ENCODE data around the gene RBBP9.

The RBBP9 gene

GRCh38 chr20:18541741-18542140, 44.7 kb upstream of the RBBP9 start:
- H3K9ac ChIP-seq = no peak overlapping the region
- H2AFZ ChIP-seq (ENCODE audit: low read depth) = no peak overlapping the region
- no peak overlapping the region for H3K4me3 ChIP-seq (IDR thresholded peaks at IDR 0.05; ENCODE audit: insufficient read depth, low read depth, low read length)
- H3K4me2 ChIP-seq = no peak overlapping the region
- H3K4me1 ChIP-seq (ENCODE audit: low read depth, poor library complexity, severe bottlenecking) = no peaks in the 10 kb centered on the region
- H3K36me3 ChIP-seq (ENCODE audit: insufficient read depth) = no peaks in the 10 kb centered on the region
- H3K27me3 ChIP-seq (ENCODE audit: insufficient read depth, low read depth) = no peaks in the 10 kb centered on the region
- no peak overlapping the region for H3K27ac ChIP-seq
- H4K20me1 ChIP-seq (ENCODE audit: insufficient read depth) = no peaks in the 10 kb centered on the region
- H3K79me2 ChIP-seq (ENCODE audit: insufficient read depth, low read depth) = no peaks in the 10 kb centered on the region
- TF ChIP-seq CTCF (conservative IDR thresholded peaks at IDR 0.05; ENCODE audit: low read depth, low read length) = no peak

GRCh38 chr20:18537651-18538050, 40.6 kb upstream of the RBBP9 start:
- H3K4me3 ChIP-seq (IDR thresholded peaks at IDR 0.05; ENCODE audit: insufficient read depth, low read depth, low read length) = no peak overlapping the region
- no peaks in the 10 kb centered on the region for H3K27me3 ChIP-seq (ENCODE audit: insufficient read depth, low read depth)
- no peaks in the 10 kb centered on the region for H3K36me3 ChIP-seq (ENCODE audit: insufficient read depth)
- H3K4me2 ChIP-seq = no peak overlapping the region
- H3K27ac ChIP-seq = no peak overlapping the region
- H2AFZ ChIP-seq (ENCODE audit: low read depth) = no peak overlapping the region
- H4K20me1 ChIP-seq (ENCODE audit: insufficient read depth) = no peaks in the 10 kb centered on the region
- no peak for TF ChIP-seq CTCF (conservative IDR thresholded peaks at IDR 0.05; ENCODE audit: low read depth, low read length)
- no peaks in the 10 kb centered on the region for H3K79me2 ChIP-seq (ENCODE audit: insufficient read depth, low read depth)
- no peak overlapping the region for H3K9ac ChIP-seq
- no peaks in the 10 kb centered on the region for H3K4me1 ChIP-seq (ENCODE audit: low read depth, poor library complexity, severe bottlenecking)

GRCh38 chr20:18533978-18534644, 37.1 kb upstream of the RBBP9 start:
- H3K9ac ChIP-seq = no peak overlapping the region
- no peaks in the 10 kb centered on the region for H3K4me1 ChIP-seq (ENCODE audit: low read depth, poor library complexity, severe bottlenecking)
- H3K27me3 ChIP-seq (ENCODE audit: insufficient read depth, low read depth) = no peaks in the 10 kb centered on the region
- no peaks in the 10 kb centered on the region for H4K20me1 ChIP-seq (ENCODE audit: insufficient read depth)
- no peaks in the 10 kb centered on the region for H3K36me3 ChIP-seq (ENCODE audit: insufficient read depth)
- no peak overlapping the region for H3K27ac ChIP-seq
- TF ChIP-seq CTCF (conservative IDR thresholded peaks at IDR 0.05; ENCODE audit: low read depth, low read length) = no peak
- H3K79me2 ChIP-seq (ENCODE audit: insufficient read depth, low read depth) = no peaks in the 10 kb centered on the region
- no peak overlapping the region for H3K4me2 ChIP-seq
- no peak overlapping the region for H3K4me3 ChIP-seq (IDR thresholded peaks at IDR 0.05; ENCODE audit: insufficient read depth, low read depth, low read length)
- H2AFZ ChIP-seq (ENCODE audit: low read depth) = no peak overlapping the region

- Histone ChIP-seq H3K4me1 (ENCODE audit: low read depth, poor library complexity, severe bottlenecking) (no peaks in the 10 kb centered on the region), H3K36me3 (ENCODE audit: insufficient read depth) (no peaks in the 10 kb centered on the region), H3K9ac (no peak overlapping the region), H3K4me2 (no peak overlapping the region), H4K20me1 (ENCODE audit: insufficient read depth) (no peaks in the 10 kb centered on the region), H2AFZ (ENCODE audit: low read depth) (no peak overlapping the region), H3K79me2 (ENCODE audit: insufficient read depth, low read depth) (no peaks in the 10 kb centered on the region), H3K27me3 (ENCODE audit: insufficient read depth, low read depth) (no peaks in the 10 kb centered on the region), H3K27ac (no peak overlapping the region), H3K4me3 (IDR thresholded peaks at IDR 0.05; ENCODE audit: insufficient read depth, low read depth, low read length) (no peak overlapping the region)
- TF ChIP-seq CTCF (conservative IDR thresholded peaks at IDR 0.05; ENCODE audit: low read depth, low read length) = no peak
Observed at GRCh38 chr20:18533491-18533890, 36.5 kb upstream of the RBBP9 start.

Data from KMS-11 (cell line).